ENCODE results near the gene CDC73. TPM values are rescaled to one million over a fixed set of nuclear protein-coding genes. Genes with fewer than 3 reads are reported as not detected.

Gene CDC73
- total RNA-seq, 1 donor from 2014 or later: 71.1 TPM

DNA sequence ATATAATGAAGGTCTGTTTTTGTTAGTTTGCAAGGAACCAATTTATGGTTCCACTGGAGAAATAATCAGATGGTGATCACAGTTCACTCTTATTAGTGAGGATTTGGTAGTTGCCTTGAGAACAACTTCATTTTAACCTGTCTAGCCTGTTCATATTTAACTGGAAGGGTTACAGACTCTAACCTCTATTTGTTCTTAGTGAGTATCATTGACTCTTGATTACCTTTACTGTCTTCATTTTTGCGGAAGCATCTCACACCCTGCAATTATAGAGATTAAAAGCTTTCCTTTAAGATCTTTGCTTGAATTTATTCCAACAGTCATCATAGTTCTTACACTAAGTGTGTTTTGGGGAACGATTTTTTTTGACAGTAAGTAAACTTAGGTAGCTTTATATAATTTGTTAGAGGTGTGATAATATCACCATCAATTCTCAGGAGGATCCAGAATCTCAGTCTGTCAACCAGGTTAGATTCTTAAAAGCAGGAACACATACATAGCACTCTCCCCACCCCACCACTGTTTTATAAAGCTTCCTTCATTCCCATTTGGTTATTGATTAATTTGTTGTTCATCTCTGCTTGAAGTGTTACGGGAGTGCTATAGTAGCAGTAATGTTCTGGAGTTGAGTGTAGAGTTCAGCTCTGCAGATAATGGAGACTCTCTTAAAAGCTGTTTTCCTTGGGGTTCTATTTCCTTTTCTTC, 34.4 kb downstream of the CDC73 start:
- no peaks in the 10 kb centered on the region for H3K9me3 Mint-ChIP-seq
- no peak for DNase-seq (ENCODE audit: low spot score in 2 of 2, unreplicated experiment in 2 of 2)
- TF ChIP-seq, protein P1, sequence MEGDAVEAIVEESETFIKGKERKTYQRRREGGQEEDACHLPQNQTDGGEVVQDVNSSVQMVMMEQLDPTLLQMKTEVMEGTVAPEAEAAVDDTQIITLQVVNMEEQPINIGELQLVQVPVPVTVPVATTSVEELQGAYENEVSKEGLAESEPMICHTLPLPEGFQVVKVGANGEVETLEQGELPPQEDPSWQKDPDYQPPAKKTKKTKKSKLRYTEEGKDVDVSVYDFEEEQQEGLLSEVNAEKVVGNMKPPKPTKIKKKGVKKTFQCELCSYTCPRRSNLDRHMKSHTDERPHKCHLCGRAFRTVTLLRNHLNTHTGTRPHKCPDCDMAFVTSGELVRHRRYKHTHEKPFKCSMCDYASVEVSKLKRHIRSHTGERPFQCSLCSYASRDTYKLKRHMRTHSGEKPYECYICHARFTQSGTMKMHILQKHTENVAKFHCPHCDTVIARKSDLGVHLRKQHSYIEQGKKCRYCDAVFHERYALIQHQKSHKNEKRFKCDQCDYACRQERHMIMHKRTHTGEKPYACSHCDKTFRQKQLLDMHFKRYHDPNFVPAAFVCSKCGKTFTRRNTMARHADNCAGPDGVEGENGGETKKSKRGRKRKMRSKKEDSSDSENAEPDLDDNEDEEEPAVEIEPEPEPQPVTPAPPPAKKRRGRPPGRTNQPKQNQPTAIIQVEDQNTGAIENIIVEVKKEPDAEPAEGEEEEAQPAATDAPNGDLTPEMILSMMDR (IDR thresholded peaks at IDR 0.05; ENCODE audit: unreplicated experiment): no peak

GRCh38 chr1:193156822-193157142, 35.0 kb downstream of the CDC73 start:
- DNase-seq (ENCODE audit: low spot score in 2 of 2, unreplicated experiment in 2 of 2): no peak
- Mint-ChIP-seq H3K4me1 (peaks cover 12% of the 10 kb centered on the region), H3K36me3 (peaks cover 30% of the 10 kb centered on the region), H3K27me3 (ENCODE audit: low read depth) (no peaks in the 10 kb centered on the region), H3K4me3 (no peak overlapping the region), H3K9me3 (no peaks in the 10 kb centered on the region), H3K27ac (peak overlapping the region; percentile 52)
- TF ChIP-seq, protein P1 (IDR thresholded peaks at IDR 0.05; ENCODE audit: unreplicated experiment): no peak

More for the DNA sequence above, 34.4 kb downstream of the CDC73 start:
- peaks cover 30% of the 10 kb centered on the region for H3K36me3 Mint-ChIP-seq
- peak overlapping the region; percentile 52 for H3K27ac Mint-ChIP-seq
- no peak overlapping the region for H3K4me3 Mint-ChIP-seq
- H3K27me3 Mint-ChIP-seq (ENCODE audit: low read depth): no peaks in the 10 kb centered on the region
- peaks cover 12% of the 10 kb centered on the region for H3K4me1 Mint-ChIP-seq

- no peaks in the 10 kb centered on the region for H3K9me3 Mint-ChIP-seq
- H3K4me1 Mint-ChIP-seq: peaks cover 12% of the 10 kb centered on the region
- H3K36me3 Mint-ChIP-seq: peaks cover 27% of the 10 kb centered on the region
Measured at GRCh38 chr1:193157360-193157759, 35.5 kb downstream of the CDC73 start.

DNA sequence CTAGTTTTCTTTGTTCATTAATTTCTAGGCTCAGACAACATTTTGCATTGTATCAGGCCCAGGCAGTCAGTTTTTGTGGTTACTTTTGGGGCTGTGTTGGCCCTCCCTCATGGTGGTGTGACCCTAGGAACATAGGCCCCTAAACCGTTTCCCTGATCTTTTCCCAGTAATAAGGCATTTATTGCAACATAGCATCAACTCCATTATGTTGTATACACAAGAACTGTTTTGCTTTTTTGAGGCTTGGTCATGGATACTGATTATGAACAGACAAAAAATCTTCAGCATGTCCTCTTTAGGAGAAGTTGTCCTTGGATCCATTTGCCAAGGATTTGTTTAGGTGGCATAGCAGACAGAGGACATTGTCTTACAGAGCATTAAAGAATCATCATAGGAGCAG, 54.3 kb downstream of the CDC73 start:
- Mint-ChIP-seq H3K4me1 (peaks cover 16% of the 10 kb centered on the region), H3K4me3 (no peak overlapping the region), H3K27me3 (ENCODE audit: low read depth) (no peaks in the 10 kb centered on the region), H3K27ac (no peak overlapping the region), H3K9me3 (peaks cover 10% of the 10 kb centered on the region), H3K36me3 (peaks cover 26% of the 10 kb centered on the region)
- DNase-seq (ENCODE audit: low spot score in 2 of 2, unreplicated experiment in 2 of 2): no peak
- TF ChIP-seq, protein P1 (IDR thresholded peaks at IDR 0.05; ENCODE audit: unreplicated experiment): no peak

More at GRCh38 chr1:193157360-193157759, 35.5 kb downstream of the CDC73 start:
- H3K4me3 Mint-ChIP-seq: no peak overlapping the region
- no peak for DNase-seq (ENCODE audit: low spot score in 2 of 2, unreplicated experiment in 2 of 2)
- TF ChIP-seq, protein P1 (IDR thresholded peaks at IDR 0.05; ENCODE audit: unreplicated experiment): no peak
- no peaks in the 10 kb centered on the region for H3K27me3 Mint-ChIP-seq (ENCODE audit: low read depth)
- no peak overlapping the region for H3K27ac Mint-ChIP-seq

- DNase-seq (ENCODE audit: low spot score in 2 of 2, unreplicated experiment in 2 of 2): no peak
- H3K36me3 Mint-ChIP-seq: peaks cover 24% of the 10 kb centered on the region
- H3K4me1 Mint-ChIP-seq: peaks cover 23% of the 10 kb centered on the region
- peaks cover 6% of the 10 kb centered on the region for H3K9me3 Mint-ChIP-seq
- no peaks in the 10 kb centered on the region for H3K27me3 Mint-ChIP-seq (ENCODE audit: low read depth)
- TF ChIP-seq, protein P1 (IDR thresholded peaks at IDR 0.05; ENCODE audit: unreplicated experiment): no peak
- no peak overlapping the region for H3K4me3 Mint-ChIP-seq
- H3K27ac Mint-ChIP-seq: no peak overlapping the region
Measured at GRCh38 chr1:193176788-193177187, 55.0 kb downstream of the CDC73 start.
